ENCODE data around the gene SP110. TPM values are rescaled to one million over a fixed set of nuclear protein-coding genes. Genes with fewer than 3 reads are reported as not detected.

SP110 gene
- total RNA-seq = 7.7 and 15.4 TPM in 2 replicates

DNA sequence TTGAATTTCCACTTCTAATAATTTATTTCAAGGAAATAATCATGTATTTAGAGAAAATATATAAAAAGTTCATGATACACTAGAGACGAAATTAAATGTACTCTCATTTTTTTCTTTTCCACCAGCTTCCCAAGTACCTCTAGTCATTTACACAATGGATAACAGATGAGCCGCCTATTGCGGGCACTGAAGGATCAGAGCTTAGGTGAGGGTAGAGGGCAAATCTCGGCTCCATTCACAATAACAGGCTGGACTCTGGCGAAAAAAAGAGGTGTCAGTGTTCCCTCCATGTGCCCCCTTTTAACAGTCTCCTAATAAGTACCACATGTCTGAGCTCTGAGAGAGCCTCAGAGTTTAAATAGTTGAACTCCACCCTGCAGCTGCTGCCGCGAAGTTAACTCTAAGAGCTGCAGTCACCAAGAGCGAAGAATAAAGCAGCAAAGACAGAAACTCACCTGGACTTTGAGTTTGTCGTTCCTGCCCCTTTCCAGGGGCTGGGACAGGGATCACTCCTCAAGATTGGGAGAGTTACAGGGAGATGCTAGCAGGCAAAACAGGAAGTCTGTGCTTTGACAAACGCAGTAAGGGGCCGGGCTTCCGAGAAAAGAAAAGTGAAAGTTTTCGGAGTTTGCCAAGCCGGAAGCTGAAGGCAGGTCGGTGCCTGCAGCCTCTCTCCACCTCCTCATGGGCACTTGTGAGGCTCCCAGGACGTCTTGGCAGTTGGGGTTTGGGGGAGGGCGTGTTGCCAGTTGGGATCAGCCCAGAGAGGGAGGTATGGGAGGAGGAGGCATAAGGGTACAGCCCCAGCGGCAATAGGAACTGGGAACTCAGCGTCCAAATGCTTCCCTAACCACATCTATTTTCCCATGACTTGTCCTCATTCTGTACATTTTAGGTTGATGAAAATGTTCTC, at the start of gene SP110:
SP110 (minus strand) TSS at position 566 of the 913 bp plus-strand sequence. CDS start 3,057 bp downstream, outside the sequence.

GRCh38 chr2:230225486-230225885, 5.7 kb upstream of the SP110 start, which contains the start of gene SP140:
TSS of gene SP140 (plus strand) at chr2:230225736. CDS start at chr2:230225845, 109 bp downstream.

Other genes starting within 250 kb of the SP110 start
- 0.06 TPM in 1 of 2 replicates, not detected in the other for gene SLC16A14, start 151.1 kb downstream of the SP110 start, total RNA-seq
- gene SP140, start 5.8 kb upstream of the SP110 start, total RNA-seq = not detected in 2 replicates
- gene SP140L, start 107.2 kb upstream of the SP110 start, total RNA-seq = 5.8 and 7.1 TPM in 2 replicates
- gene SP100, start 196.2 kb upstream of the SP110 start, total RNA-seq = 78.8 and 88.2 TPM in 2 replicates